A549 (cell line): Measurements from ENCODE around the gene LEKR1.

Source experiments
- CBX8 ChIP-seq: fragments of 200-600 bp; sonication (generic); IDR thresholded peaks from 2 replicates; pipeline ENCODE4 v1.6.1; 2016
- CTCF ChIP-seq: fragments of >200 bp; sonication (Bioruptor Twin); formaldehyde crosslinking; IDR thresholded peaks from 3 replicates; pipeline ENCODE4 v1.5.1; 2016
- EHMT2 ChIP-seq: fragments of 200-600 bp; sonication (generic); IDR thresholded peaks from 2 replicates; pipeline ENCODE4 v1.6.1; 2016; ENCODE audit warnings: antibody characterized with exemption, low read depth, mild to moderate bottlenecking, moderate library complexity
- ELK1 ChIP-seq: fragments of 150-350 bp; IDR thresholded peaks from 2 replicates; pipeline ENCODE4 v1.6.1; 2014; ENCODE audit warnings: low read depth, mild to moderate bottlenecking, low read length
- EP300 ChIP-seq, 2 experiments: fragments of >200 bp; sonication (Bioruptor Twin); formaldehyde crosslinking; IDR thresholded peaks; 2 replicates in 1 of 2; 3 replicates in 1 of 2; pipeline ENCODE4 v1.6.1; 2016 to 2017
- PHF8 ChIP-seq: fragments of 200-600 bp; sonication (generic); IDR thresholded peaks from 2 replicates; pipeline ENCODE4 v1.6.1; 2016; ENCODE audit warnings: low read depth, mild to moderate bottlenecking, antibody characterized with exemption, moderate library complexity, borderline replicate concordance
- POLR2A ChIP-seq: IDR thresholded peaks from 2 replicates; pipeline ENCODE4 v1.6.1; 2012; ENCODE audit warnings: mild to moderate bottlenecking, low read length
- POLR2AphosphoS2 ChIP-seq: conservative IDR thresholded peaks from 2 replicates; pipeline ENCODE4 v1.6.1; 2012; ENCODE audit warnings: low read length, improper control_type of control experiment, inconsistent platforms
- REST ChIP-seq: fragments of 200-600 bp; sonication (generic); IDR thresholded peaks from 2 replicates; pipeline ENCODE4 v1.6.1; 2016; ENCODE audit warnings: antibody characterized with exemption, mild to moderate bottlenecking, moderate library complexity
- RFX5 ChIP-seq: fragments of 450-650 bp; IDR thresholded peaks from 2 replicates; pipeline ENCODE4 v1.7.1; 2014; ENCODE audit warnings: antibody characterized with exemption, mild to moderate bottlenecking, moderate library complexity
- ZC3H11A ChIP-seq: fragments of 450-650 bp; IDR thresholded peaks from 2 replicates; pipeline ENCODE4 v1.6.1; 2014; ENCODE audit warnings: antibody characterized with exemption, mild to moderate bottlenecking
- TF ChIP-seq, protein P1 (sequence below): IDR thresholded peaks from 2 replicates; pipeline ENCODE4 v1.6.1; 2012; ENCODE audit warnings: low read depth, borderline replicate concordance
- TF ChIP-seq, protein P2 (sequence below): fragments of 250-450 bp; sonication (Bioruptor Pico); IDR thresholded peaks from 2 replicates; pipeline ENCODE4 v1.5.0; 2021; ENCODE audit warnings: mild to moderate bottlenecking, moderate library complexity, borderline replicate concordance

DNA sequence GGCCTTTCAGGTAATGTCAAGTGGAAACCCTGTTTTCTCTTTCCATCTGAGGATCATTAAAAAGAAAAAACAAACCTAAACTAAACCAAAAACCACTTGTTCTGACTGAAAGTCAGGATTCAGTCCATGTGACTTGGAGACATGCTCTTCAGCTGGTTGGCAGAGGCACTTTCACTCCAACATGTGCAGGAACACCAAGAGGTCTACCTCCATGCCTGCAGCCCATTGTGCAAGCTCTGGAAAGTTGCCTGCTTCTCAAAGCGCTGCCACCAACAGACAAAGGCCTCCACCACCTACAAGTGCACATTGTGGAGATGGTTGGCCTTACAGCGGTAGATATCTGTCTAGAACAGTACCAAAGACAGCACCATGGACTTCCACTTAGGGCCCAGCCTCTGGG lies 161.8 kb downstream of the LEKR1 start:
- TF ChIP-seq CTCF (no peak), CBX8 (no peak), EP300 (IDR thresholded peaks at IDR 0.05) (no peak), ELK1 (no peak), EHMT2 (no peak), ZC3H11A (no peak), RFX5 (no peak), POLR2A (no peak), PHF8 (no peak), REST (no peak), POLR2AphosphoS2 (no peak)
- TF ChIP-seq, protein P1, sequence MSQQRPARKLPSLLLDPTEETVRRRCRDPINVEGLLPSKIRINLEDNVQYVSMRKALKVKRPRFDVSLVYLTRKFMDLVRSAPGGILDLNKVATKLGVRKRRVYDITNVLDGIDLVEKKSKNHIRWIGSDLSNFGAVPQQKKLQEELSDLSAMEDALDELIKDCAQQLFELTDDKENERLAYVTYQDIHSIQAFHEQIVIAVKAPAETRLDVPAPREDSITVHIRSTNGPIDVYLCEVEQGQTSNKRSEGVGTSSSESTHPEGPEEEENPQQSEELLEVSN = no peak
- TF ChIP-seq, protein P2, sequence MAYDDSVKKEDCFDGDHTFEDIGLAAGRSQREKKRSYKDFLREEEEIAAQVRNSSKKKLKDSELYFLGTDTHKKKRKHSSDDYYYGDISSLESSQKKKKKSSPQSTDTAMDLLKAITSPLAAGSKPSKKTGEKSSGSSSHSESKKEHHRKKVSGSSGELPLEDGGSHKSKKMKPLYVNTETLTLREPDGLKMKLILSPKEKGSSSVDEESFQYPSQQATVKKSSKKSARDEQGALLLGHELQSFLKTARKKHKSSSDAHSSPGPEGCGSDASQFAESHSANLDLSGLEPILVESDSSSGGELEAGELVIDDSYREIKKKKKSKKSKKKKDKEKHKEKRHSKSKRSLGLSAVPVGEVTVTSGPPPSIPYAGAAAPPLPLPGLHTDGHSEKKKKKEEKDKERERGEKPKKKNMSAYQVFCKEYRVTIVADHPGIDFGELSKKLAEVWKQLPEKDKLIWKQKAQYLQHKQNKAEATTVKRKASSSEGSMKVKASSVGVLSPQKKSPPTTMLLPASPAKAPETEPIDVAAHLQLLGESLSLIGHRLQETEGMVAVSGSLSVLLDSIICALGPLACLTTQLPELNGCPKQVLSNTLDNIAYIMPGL (CRISPR knock-in tag) = no peak
